ENCODE results near the gene F3.

GRCh38 chr1:94582565-94582964, 41.0 kb upstream of the F3 start:
- no peak for TF ChIP-seq CTCF (IDR thresholded peaks at IDR 0.05; ENCODE audit: insufficient read depth, low read length)
- TF ChIP-seq POLR2AphosphoS5 (IDR thresholded peaks at IDR 0.05; ENCODE audit: low read depth) = no peak

Measured in HL-60 (cell line).